Activated B cell treated with CpG ODN at 0.5 μM for 24 hours (primary cell): Measurements from ENCODE around the gene OR6B1. TPM values are rescaled to one million over a fixed set of nuclear protein-coding genes. Genes with fewer than 3 reads are reported as not detected.

Experiments
- ATAC-seq: fragments of 200-7000 bp; cut with Tn5 transposase; one replicate; pipeline ENCODE4 v1.10.0; 2021; ENCODE audit warnings: low read depth, mild to moderate bottlenecking, moderate library complexity
- CTCF ChIA-PET: fragments of 350-600 bp; sonication (Branson Sonifier 250); formaldehyde crosslinking; loops from one replicate; lab custom pipeline; 2021; ENCODE audit warnings: antibody characterized with exemption; lab: Charles Lee
- POLR2A ChIA-PET: fragments of 350-600 bp; sonication (Branson Sonifier 250); formaldehyde crosslinking; loops from one replicate; lab custom pipeline; 2021; ENCODE audit warnings: antibody characterized with exemption; lab: Charles Lee
- DNase-seq: peaks from one replicate; pipeline ENCODE4 v3.0.0; 2022
- H3K27ac Mint-ChIP-seq: one replicate; pipeline ENCODE4 v1.8.0; 2020; ENCODE audit warnings: mixed read lengths
- H3K27me3 Mint-ChIP-seq: one replicate; pipeline ENCODE4 v1.8.0; 2021; ENCODE audit warnings: mixed read lengths
- H3K36me3 Mint-ChIP-seq: one replicate; pipeline ENCODE4 v1.8.0; 2021; ENCODE audit warnings: low read depth, mixed read lengths
- H3K4me1 Mint-ChIP-seq: one replicate; pipeline ENCODE4 v1.8.0; 2021; ENCODE audit warnings: mixed read lengths
- H3K4me3 Mint-ChIP-seq: one replicate; pipeline ENCODE4 v1.8.0; 2020; ENCODE audit warnings: mild to moderate bottlenecking, mixed read lengths
- H3K9me3 Mint-ChIP-seq: one replicate; pipeline ENCODE4 v1.8.0; 2020; ENCODE audit warnings: mixed read lengths
- intact Hi-C: fragments of 100-400 bp; cut with micrococcal nuclease; formaldehyde crosslinking; loops from one replicate; pipeline ENCODE4 v1.15.1; 2024
- total RNA-seq: library from RNA; stranded (reverse); gene quantifications from 2 replicates; pipeline ENCODE4 v1.2.3, GENCODE V29; 2022
- TF ChIP-seq, protein P1 (sequence below): fragments of 200-600 bp; IDR thresholded peaks from one replicate; pipeline ENCODE4 v1.8.0; 2022; ENCODE audit warnings: antibody characterized with exemption, mild to moderate bottlenecking

OR6B1 gene
- total RNA-seq, 1 donor from 2014 or later: not detected

DNA sequence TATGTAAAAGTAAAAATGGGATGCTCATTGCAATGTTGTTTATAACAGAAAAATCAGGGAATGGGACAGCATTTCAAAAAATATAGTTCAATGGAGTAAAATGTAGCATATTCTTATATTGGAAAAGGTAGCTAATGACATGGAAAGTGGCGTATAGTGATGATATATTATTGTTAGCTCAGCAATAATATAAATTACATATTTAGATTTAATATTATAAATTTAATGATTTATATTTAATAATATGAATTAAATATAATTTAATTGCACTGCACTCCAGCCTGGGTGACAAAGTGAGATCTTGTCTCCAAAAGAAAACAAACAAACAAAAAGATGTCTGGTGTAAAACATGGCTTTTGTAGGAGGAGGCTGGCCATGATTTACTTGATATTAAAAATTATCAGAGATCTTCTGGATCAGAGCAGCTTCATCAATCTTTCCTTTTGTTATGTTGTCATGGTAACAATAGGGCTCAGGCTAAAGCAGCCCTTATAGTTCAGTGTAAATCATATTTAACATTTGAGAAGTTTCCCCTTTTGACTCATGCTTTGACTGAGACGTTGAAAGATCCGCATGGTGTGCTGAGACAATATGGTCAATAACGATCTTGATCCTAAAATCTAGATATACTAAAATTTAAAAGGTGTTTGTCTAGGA, 23.2 kb downstream of the OR6B1 start:
- no peaks in the 10 kb centered on the region for H3K36me3 Mint-ChIP-seq
- no peak for DNase-seq
- H3K9me3 Mint-ChIP-seq: no peaks in the 10 kb centered on the region
- H3K4me1 Mint-ChIP-seq: no peaks in the 10 kb centered on the region
- H3K4me3 Mint-ChIP-seq: no peak overlapping the region
- intact Hi-C loops: no loop called here
- CTCF ChIA-PET: no interaction called here
- H3K27me3 Mint-ChIP-seq: peaks cover 2% of the 10 kb centered on the region
- TF ChIP-seq, protein P1, sequence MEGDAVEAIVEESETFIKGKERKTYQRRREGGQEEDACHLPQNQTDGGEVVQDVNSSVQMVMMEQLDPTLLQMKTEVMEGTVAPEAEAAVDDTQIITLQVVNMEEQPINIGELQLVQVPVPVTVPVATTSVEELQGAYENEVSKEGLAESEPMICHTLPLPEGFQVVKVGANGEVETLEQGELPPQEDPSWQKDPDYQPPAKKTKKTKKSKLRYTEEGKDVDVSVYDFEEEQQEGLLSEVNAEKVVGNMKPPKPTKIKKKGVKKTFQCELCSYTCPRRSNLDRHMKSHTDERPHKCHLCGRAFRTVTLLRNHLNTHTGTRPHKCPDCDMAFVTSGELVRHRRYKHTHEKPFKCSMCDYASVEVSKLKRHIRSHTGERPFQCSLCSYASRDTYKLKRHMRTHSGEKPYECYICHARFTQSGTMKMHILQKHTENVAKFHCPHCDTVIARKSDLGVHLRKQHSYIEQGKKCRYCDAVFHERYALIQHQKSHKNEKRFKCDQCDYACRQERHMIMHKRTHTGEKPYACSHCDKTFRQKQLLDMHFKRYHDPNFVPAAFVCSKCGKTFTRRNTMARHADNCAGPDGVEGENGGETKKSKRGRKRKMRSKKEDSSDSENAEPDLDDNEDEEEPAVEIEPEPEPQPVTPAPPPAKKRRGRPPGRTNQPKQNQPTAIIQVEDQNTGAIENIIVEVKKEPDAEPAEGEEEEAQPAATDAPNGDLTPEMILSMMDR: no peak
- ATAC-seq: no peak
- H3K27ac Mint-ChIP-seq: no peak overlapping the region
- POLR2A ChIA-PET: no interaction called here

DNA sequence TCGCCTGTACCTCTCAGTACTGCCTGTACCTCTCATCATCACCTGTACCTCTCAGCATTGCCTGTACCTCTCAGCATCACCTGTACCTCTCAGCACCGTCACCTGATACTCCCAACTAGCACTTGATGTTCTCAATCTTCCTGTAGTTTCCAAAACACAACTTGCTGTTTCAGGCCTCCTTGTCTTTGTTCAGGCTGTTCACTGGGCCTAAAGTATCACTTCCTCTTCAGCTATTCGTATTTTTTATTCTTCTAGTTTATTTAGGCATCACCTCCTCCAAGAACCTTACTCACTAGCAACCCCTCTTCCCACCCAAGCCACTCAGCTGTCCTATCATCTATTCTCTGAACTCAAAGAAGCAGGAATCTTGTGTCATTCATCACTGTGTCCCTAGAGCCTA, 24.1 kb downstream of the OR6B1 start:
- TF ChIP-seq, protein P1: no peak
- Mint-ChIP-seq H3K4me1 (no peaks in the 10 kb centered on the region), H3K36me3 (no peaks in the 10 kb centered on the region), H3K4me3 (no peak overlapping the region), H3K9me3 (no peaks in the 10 kb centered on the region), H3K27me3 (peaks cover 2% of the 10 kb centered on the region), H3K27ac (no peak overlapping the region)
- no peak for ATAC-seq
- POLR2A ChIA-PET: no interaction called here
- CTCF ChIA-PET: no interaction called here
- intact Hi-C loops: no loop called here
- no peak for DNase-seq

DNA sequence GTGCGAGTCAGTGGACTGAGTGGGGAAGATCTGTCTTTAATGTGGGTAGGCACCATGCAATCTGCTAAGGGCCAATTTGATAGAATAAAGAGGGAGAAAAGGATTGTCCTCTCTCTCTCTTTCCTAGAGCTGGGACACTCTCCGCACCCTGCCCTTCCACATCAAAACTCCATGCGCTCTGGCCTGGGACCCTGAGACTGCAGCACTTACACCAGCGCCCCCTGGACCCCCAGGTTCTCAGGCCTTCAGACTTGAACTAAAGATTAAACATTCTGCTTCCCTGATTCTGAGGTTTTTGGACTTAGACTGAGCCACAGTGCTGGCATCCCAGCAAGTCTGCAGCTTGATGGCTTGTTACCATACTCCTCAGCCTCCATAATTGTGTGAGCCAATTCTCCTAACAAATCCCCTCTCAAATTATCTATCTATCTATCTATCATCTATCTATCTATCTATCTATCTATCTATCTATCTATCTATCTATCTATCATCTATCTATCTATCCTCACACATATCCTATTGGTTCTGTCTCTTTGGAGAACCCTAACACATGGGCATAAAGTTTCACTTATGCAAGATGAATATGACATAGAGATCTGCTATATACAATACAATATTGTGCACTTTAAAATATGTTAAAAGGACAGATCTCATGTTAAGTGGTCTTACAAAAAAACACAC, 26.2 kb downstream of the OR6B1 start:
- ChIA-PET POLR2A (no interaction called here), CTCF (no interaction called here)
- Mint-ChIP-seq H3K4me3 (no peak overlapping the region), H3K27ac (no peak overlapping the region), H3K9me3 (no peaks in the 10 kb centered on the region), H3K36me3 (no peaks in the 10 kb centered on the region), H3K27me3 (peaks cover 3% of the 10 kb centered on the region), H3K4me1 (no peaks in the 10 kb centered on the region)
- DNase-seq (no peak), ATAC-seq (no peak)
- intact Hi-C loops: no loop called here
- TF ChIP-seq, protein P1: no peak

DNA sequence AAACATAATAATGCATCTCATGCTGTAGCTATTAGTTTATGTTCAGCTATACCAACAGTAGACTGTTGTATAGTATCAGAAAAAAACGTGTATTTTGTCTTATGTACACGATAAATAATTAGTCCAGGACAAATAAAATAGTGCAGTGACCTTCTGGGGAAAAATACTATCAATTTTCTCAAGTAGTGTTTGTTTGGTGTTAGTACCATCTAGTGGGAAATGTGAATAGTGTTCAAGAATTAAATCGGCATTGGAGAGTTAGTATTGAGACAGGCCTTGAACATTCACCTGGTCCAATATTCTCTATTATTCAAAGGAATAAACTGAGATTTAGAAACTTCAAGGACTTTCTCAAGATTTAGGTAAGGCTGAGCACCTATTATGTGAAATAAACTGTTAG, 26.9 kb downstream of the OR6B1 start:
- ATAC-seq (no peak), DNase-seq (no peak)
- no peaks in the 10 kb centered on the region for H3K4me1 Mint-ChIP-seq
- POLR2A ChIA-PET: no interaction called here
- no peak overlapping the region for H3K27ac Mint-ChIP-seq
- no peaks in the 10 kb centered on the region for H3K36me3 Mint-ChIP-seq
- no peaks in the 10 kb centered on the region for H3K9me3 Mint-ChIP-seq
- intact Hi-C loops: no loop called here
- no peak overlapping the region for H3K4me3 Mint-ChIP-seq
- peaks cover 7% of the 10 kb centered on the region for H3K27me3 Mint-ChIP-seq
- TF ChIP-seq, protein P1: no peak
- CTCF ChIA-PET: no interaction called here

DNA sequence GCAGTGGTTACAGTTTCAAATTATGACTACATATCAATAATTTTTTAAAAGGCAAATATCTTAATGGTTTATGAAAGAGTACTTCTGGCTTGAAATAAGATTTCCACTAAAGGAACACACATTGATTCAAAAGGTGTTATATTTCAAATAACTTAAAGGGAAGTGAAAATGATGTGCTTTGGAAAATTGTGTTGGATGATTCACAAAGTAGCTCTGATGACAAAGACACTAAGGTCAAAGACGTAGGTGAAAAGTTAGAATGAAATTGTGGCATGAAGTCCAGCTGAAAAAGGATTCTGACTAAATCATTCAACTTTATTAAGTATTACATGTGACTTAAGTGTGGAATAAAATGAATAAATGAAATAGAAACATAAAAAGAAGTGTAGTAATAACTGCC, 27.9 kb downstream of the OR6B1 start:
- no peak overlapping the region for H3K4me3 Mint-ChIP-seq
- intact Hi-C loops: no loop called here
- ATAC-seq (no peak), DNase-seq (no peak)
- H3K4me1 Mint-ChIP-seq: no peaks in the 10 kb centered on the region
- no peaks in the 10 kb centered on the region for H3K9me3 Mint-ChIP-seq
- H3K27ac Mint-ChIP-seq: no peak overlapping the region
- ChIA-PET POLR2A (no interaction called here), CTCF (no interaction called here)
- H3K27me3 Mint-ChIP-seq: peaks cover 12% of the 10 kb centered on the region
- TF ChIP-seq, protein P1: no peak
- no peaks in the 10 kb centered on the region for H3K36me3 Mint-ChIP-seq
